Type B pancreatic cell (in vitro differentiated cells): Measurements from ENCODE around the gene OSMR. TPM values are rescaled to one million over a fixed set of nuclear protein-coding genes. Genes with fewer than 3 reads are reported as not detected.

ENCODE experiments used
- DNase-seq: peaks from one replicate; pipeline ENCODE4 v3.0.0; 2021; ENCODE audit warnings: mixed read lengths; ENCODE audit not compliant: unreplicated experiment; ENCODE audit errors: extremely low spot score
- H3K27ac Mint-ChIP-seq: 2 replicates; pipeline ENCODE4 v1.8.0; 2021; ENCODE audit warnings: mild to moderate bottlenecking, mixed read lengths
- H3K27me3 Mint-ChIP-seq: 2 replicates; pipeline ENCODE4 v1.8.0; 2021; ENCODE audit warnings: mixed read lengths
- H3K36me3 Mint-ChIP-seq: 2 replicates; pipeline ENCODE4 v1.8.0; 2021; ENCODE audit warnings: mixed read lengths
- H3K4me1 Mint-ChIP-seq: one replicate; pipeline ENCODE4 v1.8.0; 2021; ENCODE audit warnings: mixed read lengths; ENCODE audit not compliant: unreplicated experiment
- H3K4me3 Mint-ChIP-seq: 2 replicates; pipeline ENCODE4 v1.8.0; 2021; ENCODE audit warnings: mild to moderate bottlenecking, mixed read lengths
- H3K9me3 Mint-ChIP-seq: 2 replicates; pipeline ENCODE4 v1.8.0; 2021; ENCODE audit warnings: mixed read lengths
- CTCF ChIP-seq: fragments of 200-600 bp; sonication (generic); conservative IDR thresholded peaks from 2 replicates; pipeline ENCODE4 v1.5.0; 2021; ENCODE audit warnings: antibody characterized with exemption, mild to moderate bottlenecking
- total RNA-seq: library from RNA; stranded (reverse); gene quantifications from 2 replicates; pipeline ENCODE4 v1.2.1, GENCODE V29; 2021; ENCODE audit warnings: low replicate concordance

OSMR gene
- total RNA-seq, 1 donor from 2014 or later: 1.3 TPM

GRCh38 chr5:38892363-38892762, 46.6 kb downstream of the OSMR start:
- Mint-ChIP-seq H3K9me3 (no peaks in the 10 kb centered on the region), H3K27ac (no peak overlapping the region), H3K4me3 (no peak overlapping the region), H3K4me1 (no peaks in the 10 kb centered on the region), H3K36me3 (no peaks in the 10 kb centered on the region), H3K27me3 (no peaks in the 10 kb centered on the region)
- no peak for DNase-seq
- no peak for TF ChIP-seq CTCF

GRCh38 chr5:38896760-38897159, 50.9 kb downstream of the OSMR start:
- no peaks in the 10 kb centered on the region for H3K27me3 Mint-ChIP-seq
- no peaks in the 10 kb centered on the region for H3K36me3 Mint-ChIP-seq
- TF ChIP-seq CTCF: no peak
- no peaks in the 10 kb centered on the region for H3K4me1 Mint-ChIP-seq
- no peaks in the 10 kb centered on the region for H3K9me3 Mint-ChIP-seq
- no peak overlapping the region for H3K27ac Mint-ChIP-seq
- H3K4me3 Mint-ChIP-seq: no peak overlapping the region
- DNase-seq: no peak

- Mint-ChIP-seq H3K27ac (no peak overlapping the region), H3K9me3 (no peaks in the 10 kb centered on the region), H3K36me3 (no peaks in the 10 kb centered on the region), H3K4me1 (no peaks in the 10 kb centered on the region), H3K4me3 (no peak overlapping the region), H3K27me3 (no peaks in the 10 kb centered on the region)
- no peak for DNase-seq
- no peak for TF ChIP-seq CTCF
Observed at GRCh38 chr5:38899936-38900335, 54.1 kb downstream of the OSMR start.

- H3K9me3 Mint-ChIP-seq: no peaks in the 10 kb centered on the region
- H3K4me1 Mint-ChIP-seq: no peaks in the 10 kb centered on the region
- no peak overlapping the region for H3K27ac Mint-ChIP-seq
- no peaks in the 10 kb centered on the region for H3K27me3 Mint-ChIP-seq
- H3K36me3 Mint-ChIP-seq: no peaks in the 10 kb centered on the region
- H3K4me3 Mint-ChIP-seq: no peak overlapping the region
- no peak for DNase-seq
- TF ChIP-seq CTCF: no peak
Observed at GRCh38 chr5:38905516-38905915, 59.7 kb downstream of the OSMR start.

GRCh38 chr5:38906503-38906902, 60.7 kb downstream of the OSMR start:
- Mint-ChIP-seq H3K4me1 (no peaks in the 10 kb centered on the region), H3K27ac (no peak overlapping the region), H3K27me3 (no peaks in the 10 kb centered on the region), H3K4me3 (no peak overlapping the region), H3K36me3 (no peaks in the 10 kb centered on the region), H3K9me3 (no peaks in the 10 kb centered on the region)
- TF ChIP-seq CTCF: no peak
- no peak for DNase-seq

GRCh38 chr5:38911933-38912332, 66.1 kb downstream of the OSMR start:
- no peaks in the 10 kb centered on the region for H3K4me1 Mint-ChIP-seq
- no peak for TF ChIP-seq CTCF
- H3K9me3 Mint-ChIP-seq: no peaks in the 10 kb centered on the region
- no peak overlapping the region for H3K4me3 Mint-ChIP-seq
- H3K27me3 Mint-ChIP-seq: peaks cover 5% of the 10 kb centered on the region
- DNase-seq: no peak
- H3K27ac Mint-ChIP-seq: no peak overlapping the region
- H3K36me3 Mint-ChIP-seq: no peaks in the 10 kb centered on the region
